Activated naive CD4-positive, alpha-beta T cell treated with anti-CD3 and anti-CD28 coated beads, Interleukin-2, amount 50 U/mL, for 72 hours (primary cell): ENCODE measurements around the gene MYO18A. TPM values are rescaled to one million over a fixed set of nuclear protein-coding genes. Genes with fewer than 3 reads are reported as not detected.

Experiments
- ATAC-seq, 2 donors: fragments of 150-1000 bp; cut with Tn5 transposase; 2 replicates each; pipeline ENCODE4 v1.10.0; 2021; ENCODE audit warnings: mild to moderate bottlenecking in 2 of 2, moderate library complexity in 2 of 2
- DNase-seq, 2 donors: peaks; one replicate each; pipeline ENCODE4 v3.0.0; 2021 to 2022; ENCODE audit warnings: low spot score in 2 of 2
- H3K27ac Mint-ChIP-seq, 2 donors: one replicate each; pipeline ENCODE4 v1.8.0; 2022; ENCODE audit warnings: mild to moderate bottlenecking in 2 of 2, mixed read lengths in 2 of 2
- H3K36me3 Mint-ChIP-seq, 2 donors: one replicate each; pipeline ENCODE4 v1.8.0; 2022; ENCODE audit warnings: mixed read lengths in 2 of 2
- H3K9me3 Mint-ChIP-seq, 2 donors: one replicate each; pipeline ENCODE4 v1.8.0; 2022; ENCODE audit warnings: mixed read lengths in 2 of 2
- total RNA-seq, 2 donors: library from RNA; stranded (reverse); gene quantifications; one replicate each; pipeline ENCODE4 v1.2.3, GENCODE V29; 2022

The MYO18A gene
- total RNA-seq, 2 donors from 2014 or later: 38.8 to 62.8 TPM

- Mint-ChIP-seq H3K9me3 (no peaks in the 10 kb centered on the region), H3K36me3 (no peaks in the 10 kb centered on the region), H3K27ac (no peak overlapping the region)
- no peak for DNase-seq
- ATAC-seq: no peak
Measured at GRCh38 chr17:29073520-29073919, 106.7 kb downstream of the MYO18A start.

- no peaks in the 10 kb centered on the region for H3K9me3 Mint-ChIP-seq
- no peaks in the 10 kb centered on the region for H3K36me3 Mint-ChIP-seq
- no peak for ATAC-seq
- no peak overlapping the region for H3K27ac Mint-ChIP-seq
- no peak for DNase-seq
Measured at GRCh38 chr17:29073045-29073444, 107.2 kb downstream of the MYO18A start.

- H3K36me3 Mint-ChIP-seq: no peaks in the 10 kb centered on the region
- no peak for ATAC-seq
- H3K9me3 Mint-ChIP-seq: no peaks in the 10 kb centered on the region
Measured at GRCh38 chr17:29071303-29071702, 108.9 kb downstream of the MYO18A start.

DNA sequence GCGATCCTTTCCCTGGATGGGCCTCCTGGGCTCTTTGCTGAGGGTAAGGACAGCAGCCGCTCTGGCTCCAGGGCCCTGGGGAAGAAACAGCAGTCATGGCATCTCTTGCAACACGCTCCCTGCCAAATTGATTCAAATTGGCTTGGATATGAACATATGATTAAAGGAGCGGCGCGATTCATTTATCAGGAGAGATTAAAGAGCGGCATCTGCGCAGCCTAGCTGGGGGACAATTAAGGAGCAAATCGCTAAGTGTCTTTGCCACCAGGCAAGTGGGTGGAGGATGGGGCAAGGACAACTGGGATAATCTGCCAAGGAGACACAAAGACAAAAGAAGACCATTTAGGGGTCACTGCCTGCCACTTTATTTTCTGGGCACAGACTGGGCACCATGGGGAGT lies 109.4 kb downstream of the MYO18A start:
- ATAC-seq: no peak
- Mint-ChIP-seq H3K9me3 (no peaks in the 10 kb centered on the region), H3K36me3 (no peaks in the 10 kb centered on the region), H3K27ac (no peak overlapping the region)
- no peak for DNase-seq

More at GRCh38 chr17:29071303-29071702, 108.9 kb downstream of the MYO18A start:
- peak overlapping the region in 1 of 2 donors; percentile 48 for H3K27ac Mint-ChIP-seq
- DNase-seq: no peak

DNA sequence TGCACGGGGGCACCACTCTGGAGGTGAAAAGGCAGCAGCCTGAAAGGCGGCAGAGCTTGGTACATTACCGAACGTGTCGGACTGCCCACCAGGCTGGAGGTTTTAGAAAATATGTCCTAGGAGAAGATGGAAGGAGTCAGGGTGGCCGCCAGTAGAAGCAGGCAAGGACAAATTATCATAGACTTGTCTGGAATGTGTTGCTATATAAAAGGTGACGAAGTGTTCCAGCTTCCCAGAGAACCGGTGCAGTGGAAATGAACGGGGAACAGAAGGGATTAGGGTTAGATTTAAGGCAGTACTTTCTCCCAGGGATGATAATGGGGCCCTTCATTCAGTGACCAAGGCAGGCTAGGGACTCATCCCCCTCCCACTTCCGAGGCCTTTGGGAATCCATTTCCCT lies 109.9 kb downstream of the MYO18A start:
- Mint-ChIP-seq H3K9me3 (no peaks in the 10 kb centered on the region), H3K27ac (peak overlapping the region in 1 of 2 donors; percentile 34), H3K36me3 (no peaks in the 10 kb centered on the region)
- no peak for DNase-seq
- ATAC-seq: no peak

- no peaks in the 10 kb centered on the region for H3K36me3 Mint-ChIP-seq
- ATAC-seq (no peak), DNase-seq (no peak)
- H3K27ac Mint-ChIP-seq: no peak overlapping the region
- no peaks in the 10 kb centered on the region for H3K9me3 Mint-ChIP-seq
Measured at GRCh38 chr17:29069526-29070041, 110.6 kb downstream of the MYO18A start.

- Mint-ChIP-seq H3K9me3 (no peaks in the 10 kb centered on the region), H3K36me3 (no peaks in the 10 kb centered on the region), H3K27ac (no peak overlapping the region)
- DNase-seq (no peak), ATAC-seq (no peak)
Measured at GRCh38 chr17:29068818-29069217, 111.4 kb downstream of the MYO18A start.

DNA sequence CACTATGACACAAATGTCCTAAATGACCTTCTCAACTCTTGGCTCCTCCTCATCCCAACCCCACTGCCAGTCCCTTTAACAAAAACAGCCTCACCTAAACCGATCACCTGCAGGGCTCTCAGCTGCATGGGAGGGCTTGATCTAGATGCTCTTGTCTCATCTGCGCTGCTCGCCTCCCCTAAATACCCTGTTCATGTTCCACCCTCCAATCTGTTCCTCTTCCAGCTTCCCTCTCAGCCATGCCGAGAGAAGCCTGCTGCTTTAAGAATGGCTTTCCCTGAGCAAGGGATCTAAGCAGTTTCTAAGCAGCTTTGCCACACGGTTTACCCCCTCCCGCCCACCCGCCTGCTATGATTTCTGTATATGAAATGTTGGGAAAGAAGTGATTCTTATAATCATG lies 113.6 kb downstream of the MYO18A start:
- Mint-ChIP-seq H3K36me3 (no peaks in the 10 kb centered on the region), H3K9me3 (no peaks in the 10 kb centered on the region), H3K27ac (no peak overlapping the region)
- ATAC-seq (no peak), DNase-seq (no peak)

DNA sequence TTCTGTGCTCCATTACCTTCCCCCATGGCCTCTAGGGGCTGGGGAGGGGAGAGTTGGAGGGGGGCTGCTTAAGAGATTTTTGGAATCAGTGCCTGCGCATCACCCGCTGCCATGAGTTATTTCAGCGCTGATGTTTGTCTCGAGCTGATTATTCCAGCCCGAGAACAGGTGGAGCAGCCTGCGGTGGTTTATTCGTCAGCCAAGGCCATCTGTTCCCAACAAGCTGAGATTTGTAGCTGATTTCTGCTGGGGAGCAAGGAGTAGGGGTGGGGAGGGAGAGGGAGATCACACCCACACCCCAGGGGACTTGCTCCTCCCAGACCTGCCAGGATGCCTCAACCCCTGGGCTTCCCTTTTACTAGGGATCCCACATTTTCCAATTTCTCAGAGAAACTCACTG lies 114.2 kb downstream of the MYO18A start:
- ATAC-seq: no peak
- Mint-ChIP-seq H3K27ac (no peak overlapping the region), H3K9me3 (no peaks in the 10 kb centered on the region), H3K36me3 (no peaks in the 10 kb centered on the region)
- DNase-seq: no peak

DNA sequence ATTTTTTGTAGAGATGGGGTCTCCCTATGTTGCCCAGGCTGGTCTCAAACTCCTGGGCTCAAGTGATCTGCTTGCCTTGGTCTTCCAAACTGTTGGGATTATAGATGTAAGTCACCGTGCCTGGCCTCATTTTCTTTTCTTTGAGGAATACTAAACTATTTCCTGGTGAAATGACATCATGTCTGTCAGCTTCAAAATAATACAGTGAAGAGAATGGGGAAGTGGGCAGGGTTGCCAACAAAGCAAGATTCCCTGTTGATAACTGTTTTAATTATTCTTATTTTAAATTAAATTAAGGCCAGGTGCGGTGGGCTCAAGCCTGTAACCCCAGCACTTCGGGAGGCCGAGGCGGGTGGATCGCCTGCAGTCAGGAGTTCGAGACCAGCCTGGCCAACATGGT lies 116.2 kb downstream of the MYO18A start:
- no peak for DNase-seq
- Mint-ChIP-seq H3K27ac (no peak overlapping the region), H3K36me3 (no peaks in the 10 kb centered on the region), H3K9me3 (no peaks in the 10 kb centered on the region)
- ATAC-seq: no peak

DNA sequence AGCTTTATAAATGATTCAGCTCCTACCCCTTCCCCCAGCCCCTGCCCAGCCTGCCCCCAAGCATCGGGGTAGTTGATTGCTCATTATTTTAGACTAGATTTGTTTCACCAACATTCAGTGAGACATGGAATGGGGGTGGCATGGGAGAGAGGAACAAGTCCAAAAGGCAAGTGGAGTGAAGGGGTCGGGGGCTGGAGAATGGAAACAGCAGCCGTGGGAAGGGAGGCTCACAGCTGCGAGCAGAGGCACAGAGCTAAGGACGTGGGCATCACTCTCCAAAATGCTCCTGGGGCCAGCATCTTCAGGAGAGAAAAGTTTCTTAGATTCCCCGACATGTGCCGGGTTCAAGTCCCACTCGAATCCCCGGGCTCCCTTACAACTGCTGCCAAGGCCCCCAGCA lies 118.0 kb downstream of the MYO18A start:
- Mint-ChIP-seq H3K27ac (no peak overlapping the region), H3K9me3 (no peaks in the 10 kb centered on the region), H3K36me3 (no peaks in the 10 kb centered on the region)
- DNase-seq (no peak), ATAC-seq (no peak)

DNA sequence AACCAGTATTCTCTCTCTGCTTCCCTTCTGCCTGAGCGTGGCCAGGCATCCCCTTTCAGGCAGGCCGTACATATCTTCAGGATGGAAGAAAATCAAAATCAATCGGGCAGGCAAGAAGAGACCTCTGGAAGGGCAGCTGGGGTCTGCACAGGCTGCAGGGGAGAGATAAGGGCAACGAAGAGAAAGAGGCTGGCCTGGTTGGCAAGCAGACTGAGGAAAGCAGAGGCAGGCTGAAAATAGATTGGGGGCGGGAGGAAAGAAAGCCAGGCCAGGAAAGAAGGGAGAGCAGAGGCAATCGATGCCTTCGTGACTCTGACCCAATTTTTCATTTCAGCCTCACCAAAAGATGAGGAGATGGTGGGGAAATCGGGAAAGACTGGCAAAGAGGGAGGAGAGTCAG lies 119.2 kb downstream of the MYO18A start:
- DNase-seq: no peak
- Mint-ChIP-seq H3K36me3 (no peaks in the 10 kb centered on the region), H3K27ac (peak overlapping the region in 1 of 2 donors; percentile 34), H3K9me3 (no peaks in the 10 kb centered on the region)
- ATAC-seq: no peak

DNA sequence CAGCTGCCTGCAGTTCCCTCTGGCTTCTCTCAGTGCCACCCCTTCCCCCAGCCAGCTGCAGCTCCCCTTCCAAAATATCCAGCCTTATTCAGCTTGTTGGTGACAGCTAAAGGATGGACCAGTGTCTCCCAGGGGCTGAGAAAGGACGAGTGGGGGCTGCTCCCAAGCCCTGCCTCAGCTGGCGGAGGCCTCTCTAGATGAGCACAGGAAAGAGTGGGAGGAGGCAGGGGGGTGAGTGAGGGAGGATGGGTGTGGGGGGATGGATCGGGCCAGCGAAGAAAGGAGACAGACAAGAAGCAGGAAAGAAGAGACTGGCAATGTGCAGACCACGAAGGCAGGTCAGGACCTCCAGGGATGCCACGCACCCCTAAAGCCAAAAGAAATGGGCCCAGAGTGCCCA lies 119.7 kb downstream of the MYO18A start:
- DNase-seq (no peak), ATAC-seq (peak in 1 of 2 donors; percentile 33)
- H3K36me3 Mint-ChIP-seq: no peaks in the 10 kb centered on the region
- H3K9me3 Mint-ChIP-seq: no peaks in the 10 kb centered on the region
- H3K27ac Mint-ChIP-seq: peak overlapping the region in 1 of 2 donors; percentile 34

- Mint-ChIP-seq H3K27ac (no peak overlapping the region), H3K9me3 (no peaks in the 10 kb centered on the region), H3K36me3 (no peaks in the 10 kb centered on the region)
- DNase-seq (no peak), ATAC-seq (peak; percentile 33 to 71)
Measured at GRCh38 chr17:29059281-29059680, 120.9 kb downstream of the MYO18A start.

DNA sequence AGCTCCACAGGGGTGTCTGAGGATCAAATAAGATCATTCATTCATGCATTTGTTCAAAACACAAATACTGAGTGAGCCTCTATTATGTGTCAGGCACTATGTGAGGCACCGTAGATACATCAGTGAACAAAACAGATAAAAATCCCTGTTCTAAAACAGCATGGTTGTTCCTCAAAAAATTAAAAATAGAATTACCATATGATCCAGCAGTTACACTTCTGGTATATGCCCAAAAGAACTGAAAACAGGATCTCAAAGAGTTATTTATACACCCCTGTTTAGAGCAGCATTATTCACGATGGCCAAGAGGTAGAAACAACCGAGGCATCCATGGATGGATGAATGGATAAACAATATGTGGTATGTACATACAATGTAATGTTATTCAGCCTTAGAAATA lies 121.8 kb downstream of the MYO18A start:
- Mint-ChIP-seq H3K9me3 (no peaks in the 10 kb centered on the region), H3K27ac (no peak overlapping the region), H3K36me3 (no peaks in the 10 kb centered on the region)
- no peak for ATAC-seq
- no peak for DNase-seq

DNA sequence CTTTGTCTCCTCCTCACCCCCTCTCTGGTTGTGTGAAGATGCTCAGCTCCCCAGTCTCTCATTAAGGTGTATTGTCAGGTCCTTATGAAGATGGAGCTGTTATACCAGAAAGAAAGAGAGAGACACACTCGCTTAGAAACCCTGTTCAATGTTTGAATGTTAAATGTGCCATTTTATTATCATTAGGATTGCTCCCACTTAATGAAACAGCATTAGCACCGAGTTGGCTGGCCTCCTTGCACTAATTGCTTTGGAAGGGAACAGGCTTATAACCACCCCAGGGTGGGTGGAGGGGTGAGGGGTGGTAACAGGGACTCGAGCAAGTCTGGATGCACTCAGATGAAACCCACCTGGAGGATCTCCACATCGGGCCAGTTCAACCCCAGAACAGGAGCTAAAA lies 122.8 kb downstream of the MYO18A start:
- Mint-ChIP-seq H3K9me3 (no peaks in the 10 kb centered on the region), H3K27ac (no peak overlapping the region), H3K36me3 (no peaks in the 10 kb centered on the region)
- no peak for ATAC-seq
- DNase-seq: no peak

- no peak overlapping the region for H3K27ac Mint-ChIP-seq
- no peaks in the 10 kb centered on the region for H3K9me3 Mint-ChIP-seq
- DNase-seq (no peak), ATAC-seq (no peak)
- no peaks in the 10 kb centered on the region for H3K36me3 Mint-ChIP-seq
Measured at GRCh38 chr17:29054835-29055234, 125.4 kb downstream of the MYO18A start.

GRCh38 chr17:29051731-29052130 lies 128.5 kb downstream of the MYO18A start:
- H3K9me3 Mint-ChIP-seq: no peaks in the 10 kb centered on the region
- H3K27ac Mint-ChIP-seq: peak overlapping the region in 1 of 2 donors; percentile 34
- DNase-seq (no peak), ATAC-seq (no peak)
- no peaks in the 10 kb centered on the region for H3K36me3 Mint-ChIP-seq

DNA sequence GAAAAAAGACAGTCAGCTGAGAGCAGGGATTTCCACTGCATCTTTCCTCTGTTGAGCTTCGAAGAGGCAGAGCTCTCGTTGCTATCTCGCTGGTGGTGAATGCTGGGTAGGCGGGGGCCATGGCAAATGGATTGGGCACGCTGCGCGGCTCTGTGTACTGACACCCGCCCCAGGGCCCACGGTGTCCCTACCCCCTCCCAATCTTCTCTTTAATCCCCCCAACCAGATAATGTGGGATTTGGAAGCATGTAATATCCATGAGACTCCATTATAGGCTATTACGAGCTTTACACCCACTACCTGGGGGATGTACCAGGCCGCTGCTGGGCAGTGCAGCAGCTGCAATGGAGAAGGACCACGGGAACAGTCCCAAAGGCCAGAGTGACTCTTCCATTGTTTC lies 129.0 kb downstream of the MYO18A start:
- H3K27ac Mint-ChIP-seq: peak overlapping the region in 1 of 2 donors; percentile 34
- DNase-seq: no peak
- H3K36me3 Mint-ChIP-seq: no peaks in the 10 kb centered on the region
- ATAC-seq: no peak
- H3K9me3 Mint-ChIP-seq: no peaks in the 10 kb centered on the region
